Stomach (tissue), 9 donors: Measurements from ENCODE around the gene MRPS2. TPM values are rescaled to one million over a fixed set of nuclear protein-coding genes. Genes with fewer than 3 reads are reported as not detected.
"Not testable (repeated sequence)": the region's sequence is repeated elsewhere in the genome, so short reads cannot be mapped to it uniquely, and the experiment has no call there.

ENCODE experiments used
- DNase-seq, 2 donors: peaks; one replicate each; pipeline versions ENCODE4 v3.0.0 to v3.0.0-alpha.2; 2013 to 2019
- H3K27ac ChIP-seq, 5 donors: fragments of 200-600 bp in 4 of 5; sonication (generic) in 4 of 5; one replicate each; pipeline ENCODE4 v1.5.1; 2013 to 2019; ENCODE audit warnings: mild to moderate bottlenecking in 1 of 5, moderate library complexity in 1 of 5
- H3K27me3 ChIP-seq, 3 donors: fragments of 200-600 bp; sonication (generic); one replicate each; pipeline ENCODE4 v1.5.1; 2017 to 2019; ENCODE audit warnings: mixed run types in 1 of 3
- H3K36me3 ChIP-seq, 4 donors: fragments of 200-600 bp; sonication (generic); 1 replicate in 3 of 4; 2 replicates in 1 of 4; pipeline ENCODE4 v1.5.1; 2016 to 2019
- H3K4me1 ChIP-seq, 4 donors: fragments of 200-600 bp; sonication (generic); one replicate each; pipeline ENCODE4 v1.5.1; 2016 to 2019
- H3K4me3 ChIP-seq, 4 donors: fragments of 200-600 bp; sonication (generic) in 3 of 4; one replicate each; pipeline ENCODE4 v1.5.1; 2016 to 2019; ENCODE audit warnings: mild to moderate bottlenecking in 1 of 4
- H3K9me3 ChIP-seq, 4 donors: fragments of 200-600 bp; sonication (generic); one replicate each; pipeline ENCODE4 v1.5.1; 2016 to 2019
- EP300 ChIP-seq: sonication (generic); formaldehyde crosslinking; IDR thresholded peaks from one replicate; pipeline ENCODE4 v1.6.1; 2017; ENCODE audit warnings: antibody characterized with exemption
- POLR2A ChIP-seq, 4 donors: fragments of 450-650 bp; IDR thresholded peaks; one replicate each; pipeline ENCODE4 v1.6.1; 2016; ENCODE audit warnings: antibody characterized with exemption in 4 of 4, control low read depth in 2 of 4, mild to moderate bottlenecking in 1 of 4, moderate library complexity in 1 of 4
- POLR2AphosphoS5 ChIP-seq, 3 donors: sonication (generic); formaldehyde crosslinking; IDR thresholded peaks; one replicate each; pipeline ENCODE4 v1.6.1; 2016; ENCODE audit warnings: antibody characterized with exemption in 3 of 3
- WGBS, 5 donors: extraction: QIAGEN DNeasy Blood & Tissue Kit in 3 of 5; methylation state at CpG; one replicate each; pipeline versions ENCODE4 v1.1.5 to v1.1.7; 2013 to 2018; 5-methylcytosine and 5-hydroxymethylcytosine counted together
- intact Hi-C: fragments of 100-400 bp; cut with DNase I; formaldehyde crosslinking; loops from one replicate; pipeline ENCODE4 v1.15.1; 2023; ENCODE audit warnings: low total_unique reads
- polyA plus RNA-seq, 3 donors: library from polyadenylated mRNA; stranded (reverse); fragments of 200-250 nt; gene quantifications; one replicate each; pipeline ENCODE4 v1.2.3, GENCODE V29; 2013
- total RNA-seq, 5 donors: library from RNA; depleted of rRNA; stranded (reverse); fragments of >200 nt; gene quantifications; one replicate each; pipeline versions ENCODE4 v1.1.0 to v1.2.3, GENCODE V29; 2014 to 2016
- TF ChIP-seq, protein P1 (sequence below), 7 experiments: fragments of 450-650 bp in 4 of 7; fragments of 200-600 bp in 3 of 7; sonication (generic) in 3 of 7; IDR thresholded peaks; one replicate each; pipeline ENCODE4 v1.5.1; 2016 to 2019; ENCODE audit warnings: antibody characterized with exemption in 7 of 7, control low read depth in 2 of 7, mild to moderate bottlenecking in 1 of 7
- donor health status: healthy with polysubstance abuse.
- donor health status: Bipolar disorder and iron deficiency.
- donor health status: healthy.

MRPS2 gene
- total and polyA plus RNA-seq, 8 donors: 1.8 to 54.7 (median 40.1) TPM

DNA sequence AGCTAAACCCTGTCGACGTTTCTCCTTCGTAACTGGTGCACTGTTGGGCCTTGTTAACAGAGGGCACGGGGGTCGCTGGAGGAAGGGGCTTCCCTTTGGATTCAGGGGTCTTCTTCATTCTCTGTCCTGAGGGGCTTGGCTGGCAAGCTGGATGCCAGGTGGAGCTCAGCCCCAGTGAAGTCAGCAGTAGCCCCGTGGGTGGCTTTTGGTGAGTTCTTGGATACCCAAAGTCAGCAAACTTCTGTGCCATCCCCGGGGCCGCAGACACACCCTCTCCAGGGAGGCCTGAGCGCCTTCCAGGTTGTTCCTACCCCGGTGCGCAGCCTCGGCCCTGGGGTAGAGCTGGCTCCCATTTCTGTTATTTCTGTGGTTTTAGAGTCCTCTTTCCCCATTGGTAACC is 33.2 kb downstream of the MRPS2 start:
- TF ChIP-seq POLR2AphosphoS5 (IDR thresholded peaks at IDR 0.05): no peak
- TF ChIP-seq, protein P1, sequence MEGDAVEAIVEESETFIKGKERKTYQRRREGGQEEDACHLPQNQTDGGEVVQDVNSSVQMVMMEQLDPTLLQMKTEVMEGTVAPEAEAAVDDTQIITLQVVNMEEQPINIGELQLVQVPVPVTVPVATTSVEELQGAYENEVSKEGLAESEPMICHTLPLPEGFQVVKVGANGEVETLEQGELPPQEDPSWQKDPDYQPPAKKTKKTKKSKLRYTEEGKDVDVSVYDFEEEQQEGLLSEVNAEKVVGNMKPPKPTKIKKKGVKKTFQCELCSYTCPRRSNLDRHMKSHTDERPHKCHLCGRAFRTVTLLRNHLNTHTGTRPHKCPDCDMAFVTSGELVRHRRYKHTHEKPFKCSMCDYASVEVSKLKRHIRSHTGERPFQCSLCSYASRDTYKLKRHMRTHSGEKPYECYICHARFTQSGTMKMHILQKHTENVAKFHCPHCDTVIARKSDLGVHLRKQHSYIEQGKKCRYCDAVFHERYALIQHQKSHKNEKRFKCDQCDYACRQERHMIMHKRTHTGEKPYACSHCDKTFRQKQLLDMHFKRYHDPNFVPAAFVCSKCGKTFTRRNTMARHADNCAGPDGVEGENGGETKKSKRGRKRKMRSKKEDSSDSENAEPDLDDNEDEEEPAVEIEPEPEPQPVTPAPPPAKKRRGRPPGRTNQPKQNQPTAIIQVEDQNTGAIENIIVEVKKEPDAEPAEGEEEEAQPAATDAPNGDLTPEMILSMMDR (IDR thresholded peaks at IDR 0.05): no peak
- TF ChIP-seq EP300: no peak
- TF ChIP-seq POLR2A (IDR thresholded peaks at IDR 0.05): no peak
- no peaks in the 10 kb centered on the region for H3K36me3 ChIP-seq
- WGBS, 5 donors: 89 to 92% (median 90%) methylated on average over 12 of the region's 12 CpGs
- H3K27me3 ChIP-seq: peaks cover 0 to 45% (median 0%) of the 10 kb centered on the region in 3 donors
- peaks cover 0 to 7% (median 0%) of the 10 kb centered on the region in 4 donors for H3K9me3 ChIP-seq
- H3K4me3 ChIP-seq: no peak overlapping the region
- intact Hi-C loops: no loop called here
- H3K4me1 ChIP-seq: no peaks in the 10 kb centered on the region
- H3K27ac ChIP-seq: no peak overlapping the region
- DNase-seq: peak in 1 of 2 donors; percentile 18

DNA sequence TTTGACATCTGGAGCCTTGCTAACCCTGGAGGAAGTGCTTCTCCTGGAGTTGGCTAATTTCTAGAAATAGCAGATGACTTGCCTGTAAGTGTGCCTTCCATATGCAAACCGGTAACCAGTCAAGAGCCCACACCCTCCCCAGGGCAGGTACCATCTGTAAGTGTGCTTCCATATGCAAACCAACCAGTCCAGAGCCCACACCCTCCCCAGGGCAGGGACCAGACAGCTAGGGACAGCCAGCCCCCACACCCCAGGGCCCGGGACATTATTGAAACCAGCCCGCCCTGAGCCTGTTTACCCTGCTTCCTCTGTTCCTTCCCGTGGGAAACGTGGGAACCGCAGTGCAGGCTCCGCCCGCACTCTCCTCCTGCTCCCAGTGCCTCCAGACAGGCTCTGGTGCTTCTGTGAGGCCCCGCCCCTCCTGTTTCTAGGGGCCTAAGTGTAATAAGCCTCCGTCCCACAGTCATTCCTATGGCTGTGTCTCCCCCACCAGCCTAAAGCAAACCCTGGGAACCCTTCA is 33.8 kb downstream of the MRPS2 start:
- WGBS, 5 donors: 14 to 27% (median 22%) methylated on average over 9 to 10 of the region's 10 CpGs
- peaks cover 0 to 51% (median 0%) of the 10 kb centered on the region in 3 donors for H3K27me3 ChIP-seq
- DNase-seq, H3K4me3 ChIP-seq, H3K9me3 ChIP-seq, H3K36me3 ChIP-seq, H3K27ac ChIP-seq, H3K4me1 ChIP-seq, intact Hi-C loops: not testable (repeated sequence)

DNA sequence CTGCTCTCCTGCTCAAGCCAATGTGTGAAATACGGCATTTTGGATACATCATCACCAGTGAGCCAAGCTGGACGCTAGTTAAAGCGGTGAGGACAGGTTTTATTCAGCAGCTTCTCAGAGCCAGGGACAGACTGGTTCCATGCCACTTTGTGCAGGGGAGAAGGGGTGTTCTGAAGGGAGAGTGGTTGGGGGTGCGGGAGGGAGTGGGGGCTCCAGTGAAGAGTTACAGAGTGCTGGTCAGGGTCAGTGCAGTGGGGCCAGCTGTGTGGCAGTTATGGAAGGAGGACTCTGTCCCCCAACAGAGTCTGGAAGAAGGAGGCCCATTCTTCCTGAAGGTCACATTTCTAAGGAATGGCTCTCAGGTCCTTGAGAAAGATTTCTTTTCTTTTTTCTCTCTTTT is 34.3 kb downstream of the MRPS2 start:
- H3K4me1 ChIP-seq, H3K4me3 ChIP-seq, intact Hi-C loops, H3K9me3 ChIP-seq, H3K27ac ChIP-seq, H3K36me3 ChIP-seq: not testable (repeated sequence)
- DNase-seq: peak in 1 of 2 donors; percentile 10
- peaks cover 0 to 56% (median 0%) of the 10 kb centered on the region in 3 donors for H3K27me3 ChIP-seq
- 67 to 81% (median 75%) methylated on average over 4 of the region's 4 CpGs for WGBS, 5 donors

GRCh38 chr9:135535631-135536030 is 35.1 kb downstream of the MRPS2 start:
- H3K27ac ChIP-seq, H3K9me3 ChIP-seq, H3K4me3 ChIP-seq, H3K4me1 ChIP-seq, intact Hi-C loops, H3K36me3 ChIP-seq: not testable (repeated sequence)
- 68 to 88% (median 76%) methylated on average over 4 to 13 of the region's 13 CpGs for WGBS, 5 donors
- DNase-seq: peak in 1 of 2 donors; percentile 11
- peaks cover 0 to 64% (median 0%) of the 10 kb centered on the region in 3 donors for H3K27me3 ChIP-seq

DNA sequence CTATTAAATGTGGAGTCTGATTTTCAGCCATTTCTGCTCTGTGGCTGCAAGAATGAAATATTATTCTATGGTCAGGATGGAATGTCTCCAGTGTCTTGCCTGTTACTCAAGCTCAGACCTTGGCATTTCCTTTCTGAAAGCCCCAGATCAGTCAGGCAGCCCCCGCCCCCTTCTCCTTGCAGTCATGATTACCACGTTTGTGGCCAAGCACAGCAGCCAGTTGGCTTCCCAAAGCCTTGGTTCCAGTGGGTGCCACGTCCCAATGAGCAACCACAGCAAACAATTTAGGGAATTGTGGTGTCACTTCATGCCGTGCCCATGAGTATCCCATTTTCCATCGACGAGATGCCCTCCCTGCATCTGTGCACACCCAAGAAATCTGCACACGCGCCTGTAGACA is 35.7 kb downstream of the MRPS2 start:
- Histone ChIP-seq H3K4me1 (no peaks in the 10 kb centered on the region), H3K36me3 (no peaks in the 10 kb centered on the region), H3K4me3 (no peak overlapping the region), H3K9me3 (no peaks in the 10 kb centered on the region), H3K27ac (no peak overlapping the region), H3K27me3 (peaks cover 0 to 59% (median 0%) of the 10 kb centered on the region in 3 donors)
- intact Hi-C loops: no loop called here
- TF ChIP-seq POLR2A (IDR thresholded peaks at IDR 0.05) (no peak), POLR2AphosphoS5 (IDR thresholded peaks at IDR 0.05) (no peak), EP300 (no peak)
- TF ChIP-seq, protein P1 (IDR thresholded peaks at IDR 0.05): no peak
- WGBS, 5 donors: 70 to 82% (median 77%) methylated on average over 8 of the region's 8 CpGs
- DNase-seq: peak in 1 of 2 donors; percentile 10

DNA sequence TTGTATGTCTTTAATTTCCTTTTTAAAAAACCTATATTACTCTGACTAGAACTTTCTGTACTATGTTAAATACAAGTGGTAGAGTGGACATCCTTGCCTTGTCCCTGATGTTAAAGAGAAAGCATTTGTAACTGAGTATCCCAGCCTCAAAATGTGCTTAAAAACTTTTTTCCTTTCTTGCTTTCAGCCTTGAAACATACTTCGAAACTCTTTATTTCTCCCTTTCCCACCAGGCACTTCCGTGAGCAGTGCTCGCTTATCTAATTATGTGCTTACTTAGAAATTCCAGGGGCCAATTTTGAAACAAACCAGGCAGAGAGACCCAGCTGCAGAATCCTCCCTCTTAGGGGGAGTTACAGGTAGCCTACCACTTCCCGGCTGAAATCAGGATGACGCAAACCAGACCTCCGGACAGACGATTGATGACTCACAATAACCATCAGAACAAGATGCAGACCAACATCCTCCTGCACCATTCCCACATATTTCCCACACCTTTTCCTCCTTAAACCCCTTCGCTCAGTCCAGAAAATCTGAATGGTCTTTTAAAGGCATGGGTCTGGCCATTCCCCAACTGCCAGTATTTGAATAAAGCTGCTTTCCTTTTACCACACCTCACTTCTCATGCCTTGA is 42.9 kb downstream of the MRPS2 start:
- H3K4me1 ChIP-seq, H3K27ac ChIP-seq, H3K9me3 ChIP-seq, intact Hi-C loops, H3K4me3 ChIP-seq, H3K36me3 ChIP-seq: not testable (repeated sequence)
- peaks cover 0 to 43% (median 0%) of the 10 kb centered on the region in 3 donors for H3K27me3 ChIP-seq
- DNase-seq: peak in 1 of 2 donors; percentile 20
- 44 to 61% (median 49%) methylated on average over 8 of the region's 8 CpGs for WGBS, 5 donors
